Coronary artery (tissue), 2 donors: ENCODE data around the gene CCDC81.

Experiments used
- DNase-seq: peaks from one replicate; pipeline ENCODE4 v3.0.0-alpha.2; 2017; ENCODE audit warnings: low spot score
- H3K27ac ChIP-seq, 2 donors: fragments of 200-600 bp; sonication (generic); one replicate each; pipeline ENCODE4 v1.5.1; 2016 to 2019
- H3K4me3 ChIP-seq: fragments of 200-600 bp; sonication (generic); 2 replicates; pipeline ENCODE4 v1.5.1; 2016; ENCODE audit warnings: mild to moderate bottlenecking, moderate library complexity
- TF ChIP-seq, protein P1 (sequence below): fragments of 200-600 bp; sonication (generic); IDR thresholded peaks from one replicate; pipeline ENCODE4 v1.5.1; 2019; ENCODE audit warnings: antibody characterized with exemption

CCDC81 gene

GRCh38 chr11:86358720-86359119 lies 16.0 kb upstream of the CCDC81 start:
- DNase-seq, result no peak
- Histone ChIP-seq H3K4me3 (no peak overlapping the region), H3K27ac (no peak overlapping the region)
- TF ChIP-seq, protein P1, sequence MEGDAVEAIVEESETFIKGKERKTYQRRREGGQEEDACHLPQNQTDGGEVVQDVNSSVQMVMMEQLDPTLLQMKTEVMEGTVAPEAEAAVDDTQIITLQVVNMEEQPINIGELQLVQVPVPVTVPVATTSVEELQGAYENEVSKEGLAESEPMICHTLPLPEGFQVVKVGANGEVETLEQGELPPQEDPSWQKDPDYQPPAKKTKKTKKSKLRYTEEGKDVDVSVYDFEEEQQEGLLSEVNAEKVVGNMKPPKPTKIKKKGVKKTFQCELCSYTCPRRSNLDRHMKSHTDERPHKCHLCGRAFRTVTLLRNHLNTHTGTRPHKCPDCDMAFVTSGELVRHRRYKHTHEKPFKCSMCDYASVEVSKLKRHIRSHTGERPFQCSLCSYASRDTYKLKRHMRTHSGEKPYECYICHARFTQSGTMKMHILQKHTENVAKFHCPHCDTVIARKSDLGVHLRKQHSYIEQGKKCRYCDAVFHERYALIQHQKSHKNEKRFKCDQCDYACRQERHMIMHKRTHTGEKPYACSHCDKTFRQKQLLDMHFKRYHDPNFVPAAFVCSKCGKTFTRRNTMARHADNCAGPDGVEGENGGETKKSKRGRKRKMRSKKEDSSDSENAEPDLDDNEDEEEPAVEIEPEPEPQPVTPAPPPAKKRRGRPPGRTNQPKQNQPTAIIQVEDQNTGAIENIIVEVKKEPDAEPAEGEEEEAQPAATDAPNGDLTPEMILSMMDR, result no peak

DNA sequence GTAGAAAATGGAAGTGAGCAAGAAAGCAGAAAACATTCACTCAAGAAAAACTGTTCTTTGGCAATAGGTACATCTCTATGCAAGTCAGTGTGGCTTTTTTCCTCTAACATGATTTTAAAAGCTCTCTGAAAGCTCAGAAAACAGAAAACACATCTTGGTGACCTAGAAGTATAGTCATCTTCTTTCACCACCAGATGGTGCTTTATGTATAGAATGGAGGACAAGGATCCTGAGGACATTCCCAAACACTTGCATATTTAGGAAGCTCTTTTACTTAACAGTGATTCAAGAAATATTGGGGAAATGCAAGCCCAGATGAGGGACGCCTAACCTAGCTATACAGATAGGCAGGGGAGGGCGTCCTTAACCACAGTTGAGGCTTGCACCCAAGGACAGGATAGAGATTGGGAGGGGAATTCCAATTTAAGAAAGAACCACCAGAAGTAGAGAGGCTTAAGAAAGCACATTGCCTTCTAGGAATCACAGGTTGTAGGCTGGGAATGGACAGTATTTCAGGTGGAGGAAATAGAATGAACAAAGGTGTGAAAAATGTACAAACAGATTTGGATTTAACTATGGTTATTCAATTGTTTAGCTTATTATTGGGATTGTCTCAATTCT lies 13.8 kb upstream of the CCDC81 start:
- TF ChIP-seq, protein P1, result no peak
- DNase-seq, result no peak
- Histone ChIP-seq H3K4me3 (no peak overlapping the region), H3K27ac (no peak overlapping the region)

GRCh38 chr11:86363424-86363823 lies 11.3 kb upstream of the CCDC81 start:
- TF ChIP-seq, protein P1, result no peak
- Histone ChIP-seq H3K4me3 (no peak overlapping the region), H3K27ac (no peak overlapping the region)
- DNase-seq, result no peak

GRCh38 chr11:86365546-86365945 lies 9.1 kb upstream of the CCDC81 start:
- Histone ChIP-seq H3K4me3 (no peak overlapping the region), H3K27ac (no peak overlapping the region)
- TF ChIP-seq, protein P1, result no peak
- no peak for DNase-seq

DNA sequence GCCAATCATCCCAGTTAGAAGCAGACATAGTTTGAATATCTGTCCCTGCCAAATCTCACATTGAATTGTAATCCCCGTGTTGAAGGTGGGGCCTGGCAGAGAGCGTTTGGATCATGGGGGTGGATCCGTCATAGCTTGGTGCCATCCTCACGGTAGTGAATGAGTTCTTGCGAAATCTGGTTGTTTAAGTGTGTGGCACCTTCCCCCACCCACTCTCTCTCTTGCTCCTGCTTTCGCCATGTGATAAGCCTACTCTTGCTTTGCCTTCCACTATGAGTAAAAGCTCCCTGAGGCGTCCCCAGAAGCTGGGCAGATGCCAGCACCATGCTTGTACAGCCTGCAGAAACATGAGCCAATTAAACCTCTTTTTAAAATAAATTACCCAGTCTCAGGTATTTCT lies 5.0 kb upstream of the CCDC81 start:
- TF ChIP-seq, protein P1, result no peak
- DNase-seq, result no peak
- Histone ChIP-seq H3K27ac (no peak overlapping the region), H3K4me3 (no peak overlapping the region)

DNA sequence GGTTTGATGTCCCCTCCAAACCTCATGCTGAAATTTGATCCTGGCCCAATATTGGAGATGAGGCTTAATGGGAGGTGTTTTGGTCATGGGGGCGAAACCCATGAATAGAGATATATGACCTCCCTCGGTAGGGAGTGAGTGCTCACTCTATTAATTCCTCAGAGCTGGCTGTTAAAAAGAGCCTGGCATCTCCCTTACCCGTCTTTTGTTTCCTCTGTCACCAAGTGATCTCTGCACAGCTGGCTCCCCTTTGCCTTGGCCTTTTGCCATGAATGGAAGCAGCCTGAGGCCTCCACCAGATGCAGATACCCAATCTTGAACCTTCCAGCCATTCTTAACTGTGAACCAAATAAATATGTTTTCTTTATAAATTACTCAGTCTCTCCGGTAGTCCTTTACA lies 4.5 kb upstream of the CCDC81 start:
- no peak for DNase-seq
- H3K27ac ChIP-seq, result no peak overlapping the region
- no peak overlapping the region for H3K4me3 ChIP-seq
- TF ChIP-seq, protein P1, result no peak

DNA sequence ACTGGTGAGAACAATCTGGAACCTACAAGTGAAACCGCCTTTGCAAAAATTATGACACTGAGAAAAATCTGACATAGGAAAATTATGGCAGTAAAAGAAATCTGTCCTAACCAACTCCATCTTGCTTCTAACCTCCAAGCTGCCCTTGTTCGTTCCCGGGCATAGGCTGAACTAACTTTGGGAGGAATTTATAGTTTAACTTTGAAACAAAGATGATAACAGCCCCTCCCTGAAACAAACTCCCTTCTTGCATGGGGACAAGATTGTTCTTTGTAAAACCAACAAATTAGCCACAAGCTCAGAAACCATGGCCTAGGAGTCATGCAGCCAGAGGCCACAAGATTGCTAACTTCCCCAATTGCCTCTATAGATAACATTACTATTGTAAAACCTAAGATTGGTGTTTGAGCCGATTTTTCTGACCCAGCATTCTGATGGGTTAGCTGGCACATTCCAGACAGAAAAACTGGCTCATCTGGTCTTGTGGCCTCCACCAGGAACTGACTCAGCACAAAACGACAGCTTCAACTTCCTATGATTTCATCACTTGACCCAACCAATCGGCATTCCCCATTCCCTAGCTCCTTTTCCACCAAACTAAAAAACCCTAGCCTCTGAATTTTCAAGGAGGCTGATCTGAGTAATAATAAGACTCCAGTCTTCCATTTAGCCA lies 3.6 kb upstream of the CCDC81 start:
- DNase-seq, result no peak
- no peak overlapping the region for H3K4me3 ChIP-seq
- H3K27ac ChIP-seq, result no peak overlapping the region
- TF ChIP-seq, protein P1, result no peak
